ENCODE measurements around the gene APEX2. TPM values are rescaled to one million over a fixed set of nuclear protein-coding genes. Genes with fewer than 3 reads are reported as not detected.
"Not testable (repeated sequence)": the region's sequence is repeated elsewhere in the genome, so short reads cannot be mapped to it uniquely, and the experiment has no call there.

APEX2 gene
- total and polyA plus RNA-seq, 3 donors from 2014 or later: 10.4 to 16.6 (median 13.1) TPM

DNA sequence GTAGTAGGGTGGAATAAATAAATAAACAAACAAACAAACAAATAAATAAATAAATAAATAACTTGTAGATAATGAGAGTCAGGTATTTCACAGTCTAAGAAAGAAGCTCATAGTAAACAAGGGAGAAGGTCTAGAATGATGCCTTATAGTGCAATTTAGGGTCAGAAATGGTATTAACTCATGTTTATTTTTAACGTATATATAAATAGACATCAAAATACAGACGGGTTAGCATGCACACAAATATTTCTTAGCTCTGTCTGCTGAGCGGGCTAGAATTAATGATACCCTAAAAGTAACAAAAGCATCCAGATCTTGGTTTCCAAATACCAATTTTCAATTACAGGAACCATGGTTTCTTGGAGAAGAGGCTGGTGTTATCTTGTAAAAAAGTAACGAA, 22.8 kb upstream of the APEX2 start:
- DNase-seq: no peak
- WGBS, 2 donors: 74 to 86% methylated on average over 4 of the region's 4 CpGs
- intact Hi-C loops (cut with DNase I; ENCODE audit: low total_unique reads): no loop called here
- no peaks in the 10 kb centered on the region for H3K27me3 ChIP-seq
- H3K4me3 ChIP-seq: no peak overlapping the region
- H3K27ac ChIP-seq: no peak overlapping the region
- H3K4me1 ChIP-seq: no peaks in the 10 kb centered on the region
- no peaks in the 10 kb centered on the region for H3K9me3 ChIP-seq
- no peaks in the 10 kb centered on the region for H3K36me3 ChIP-seq (ENCODE audit: low read depth, missing control alignments)
- TF ChIP-seq, protein P1, sequence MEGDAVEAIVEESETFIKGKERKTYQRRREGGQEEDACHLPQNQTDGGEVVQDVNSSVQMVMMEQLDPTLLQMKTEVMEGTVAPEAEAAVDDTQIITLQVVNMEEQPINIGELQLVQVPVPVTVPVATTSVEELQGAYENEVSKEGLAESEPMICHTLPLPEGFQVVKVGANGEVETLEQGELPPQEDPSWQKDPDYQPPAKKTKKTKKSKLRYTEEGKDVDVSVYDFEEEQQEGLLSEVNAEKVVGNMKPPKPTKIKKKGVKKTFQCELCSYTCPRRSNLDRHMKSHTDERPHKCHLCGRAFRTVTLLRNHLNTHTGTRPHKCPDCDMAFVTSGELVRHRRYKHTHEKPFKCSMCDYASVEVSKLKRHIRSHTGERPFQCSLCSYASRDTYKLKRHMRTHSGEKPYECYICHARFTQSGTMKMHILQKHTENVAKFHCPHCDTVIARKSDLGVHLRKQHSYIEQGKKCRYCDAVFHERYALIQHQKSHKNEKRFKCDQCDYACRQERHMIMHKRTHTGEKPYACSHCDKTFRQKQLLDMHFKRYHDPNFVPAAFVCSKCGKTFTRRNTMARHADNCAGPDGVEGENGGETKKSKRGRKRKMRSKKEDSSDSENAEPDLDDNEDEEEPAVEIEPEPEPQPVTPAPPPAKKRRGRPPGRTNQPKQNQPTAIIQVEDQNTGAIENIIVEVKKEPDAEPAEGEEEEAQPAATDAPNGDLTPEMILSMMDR (IDR thresholded peaks at IDR 0.05): no peak
- no peak for TF ChIP-seq POLR2A (IDR thresholded peaks at IDR 0.05)

DNA sequence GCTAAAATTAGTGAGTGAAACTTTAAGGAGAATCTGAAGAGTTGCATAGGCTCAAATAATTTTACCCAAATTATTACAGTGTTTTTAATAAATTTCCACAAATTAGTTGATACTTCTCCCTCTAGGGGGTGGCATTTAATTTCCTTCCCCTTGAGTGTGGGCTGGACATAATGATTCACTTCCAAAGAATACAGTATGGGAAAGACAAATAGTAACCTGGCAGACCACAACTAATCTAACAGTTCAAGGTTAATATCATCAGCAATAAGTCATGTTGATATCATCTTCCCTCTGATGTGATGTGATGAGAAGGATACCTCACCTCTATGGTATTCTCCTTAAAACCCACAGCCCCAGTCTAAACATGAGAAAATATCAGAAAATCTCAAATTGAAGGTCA, 21.7 kb upstream of the APEX2 start:
- Histone ChIP-seq H3K27me3 (no peaks in the 10 kb centered on the region), H3K9me3 (no peaks in the 10 kb centered on the region), H3K4me3 (no peak overlapping the region), H3K27ac (no peak overlapping the region), H3K36me3 (ENCODE audit: low read depth, missing control alignments) (no peaks in the 10 kb centered on the region), H3K4me1 (no peaks in the 10 kb centered on the region)
- intact Hi-C loops (cut with DNase I; ENCODE audit: low total_unique reads): no loop called here
- no peak for DNase-seq
- TF ChIP-seq POLR2A (IDR thresholded peaks at IDR 0.05): no peak
- TF ChIP-seq, protein P1 (IDR thresholded peaks at IDR 0.05): no peak

DNA sequence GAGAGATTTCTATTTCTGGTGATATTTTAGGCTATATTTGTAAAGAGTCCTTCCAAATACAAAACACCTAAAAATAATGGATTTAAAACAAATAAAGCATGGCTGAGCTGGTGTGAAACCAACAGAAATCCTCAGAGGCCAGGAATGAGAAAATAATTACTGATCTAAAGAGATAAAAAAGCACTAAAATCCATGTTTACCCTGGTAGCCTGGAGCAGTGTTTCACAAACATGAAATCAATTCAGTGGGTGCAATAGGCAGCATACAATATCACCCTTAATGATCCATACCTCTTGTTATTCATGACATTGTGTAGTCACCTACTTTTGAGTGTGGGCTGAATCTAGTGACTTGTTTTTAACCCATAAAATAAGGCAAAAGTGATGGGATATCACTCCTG, 20.7 kb upstream of the APEX2 start:
- no peaks in the 10 kb centered on the region for H3K9me3 ChIP-seq
- no peak overlapping the region for H3K4me3 ChIP-seq
- H3K36me3 ChIP-seq (ENCODE audit: low read depth, missing control alignments): no peaks in the 10 kb centered on the region
- intact Hi-C loops (cut with DNase I; ENCODE audit: low total_unique reads): no loop called here
- H3K27me3 ChIP-seq: no peaks in the 10 kb centered on the region
- TF ChIP-seq, protein P1 (IDR thresholded peaks at IDR 0.05): no peak
- no peak for TF ChIP-seq POLR2A (IDR thresholded peaks at IDR 0.05)
- no peak for DNase-seq
- H3K27ac ChIP-seq: no peak overlapping the region
- no peaks in the 10 kb centered on the region for H3K4me1 ChIP-seq

DNA sequence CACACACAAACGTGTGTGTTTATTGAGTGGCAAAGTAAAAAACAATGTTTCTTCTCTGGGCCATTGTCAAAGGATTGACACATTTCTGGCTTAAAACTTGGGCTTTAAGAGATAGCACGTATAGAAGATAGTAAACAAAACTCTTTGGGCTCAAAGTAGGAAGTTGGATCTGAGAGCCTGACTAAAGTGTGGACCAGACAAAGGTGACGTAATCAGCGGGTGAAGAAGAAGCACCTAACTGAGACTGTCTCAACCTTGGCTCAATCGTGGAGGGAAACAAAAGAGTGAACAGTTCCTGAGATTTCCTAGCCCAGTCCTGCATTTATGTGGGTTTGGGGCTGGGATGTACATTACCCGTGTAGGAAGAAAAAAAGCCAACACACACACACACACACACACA, 19.8 kb upstream of the APEX2 start:
- Histone ChIP-seq H3K9me3 (no peaks in the 10 kb centered on the region), H3K4me1 (no peaks in the 10 kb centered on the region), H3K27me3 (no peaks in the 10 kb centered on the region), H3K27ac (no peak overlapping the region), H3K36me3 (ENCODE audit: low read depth, missing control alignments) (no peaks in the 10 kb centered on the region), H3K4me3 (no peak overlapping the region)
- no peak for TF ChIP-seq POLR2A (IDR thresholded peaks at IDR 0.05)
- TF ChIP-seq, protein P1 (IDR thresholded peaks at IDR 0.05): no peak
- no peak for DNase-seq
- intact Hi-C loops (cut with DNase I; ENCODE audit: low total_unique reads): no loop called here
- 73 to 82% methylated on average over 6 of the region's 6 CpGs for WGBS, 2 donors

DNA sequence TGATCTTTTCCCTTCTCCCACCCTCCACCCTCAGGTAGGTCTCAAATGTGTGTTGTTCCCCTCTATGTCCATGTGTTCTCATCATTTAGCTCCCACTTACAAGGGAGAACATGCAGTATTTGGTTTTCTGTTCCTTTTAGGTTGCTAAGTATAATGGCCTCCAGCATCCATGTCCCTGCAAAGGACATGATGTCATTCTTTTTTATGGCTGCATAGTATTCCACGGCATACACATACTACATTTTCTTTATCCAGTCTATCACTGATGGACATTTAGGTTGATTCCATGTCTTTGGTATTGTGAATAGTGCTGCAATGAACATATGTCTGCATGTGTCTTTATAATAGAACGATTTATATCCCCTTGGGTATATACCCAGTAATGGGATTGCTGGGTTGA, 16.9 kb upstream of the APEX2 start:
- H3K27me3 ChIP-seq; intact Hi-C loops (cut with DNase I; ENCODE audit: low total_unique reads); H3K9me3 ChIP-seq; H3K27ac ChIP-seq; H3K4me1 ChIP-seq; H3K36me3 ChIP-seq (ENCODE audit: low read depth, missing control alignments); DNase-seq; H3K4me3 ChIP-seq: not testable (repeated sequence)
- 94 to 100% methylated on average over 2 of the region's 2 CpGs for WGBS, 2 donors

Measured in testis (tissue), 3 donors.